ENCODE measurements around the gene PLEKHG5. TPM values are rescaled to one million over a fixed set of nuclear protein-coding genes. Genes with fewer than 3 reads are reported as not detected.
A peak's percentile ranks its signal among the peaks of the same experiment; 100 is the strongest.

The PLEKHG5 gene
- total RNA-seq, 1 experiment from 2014 or later = 32.3 TPM

DNA sequence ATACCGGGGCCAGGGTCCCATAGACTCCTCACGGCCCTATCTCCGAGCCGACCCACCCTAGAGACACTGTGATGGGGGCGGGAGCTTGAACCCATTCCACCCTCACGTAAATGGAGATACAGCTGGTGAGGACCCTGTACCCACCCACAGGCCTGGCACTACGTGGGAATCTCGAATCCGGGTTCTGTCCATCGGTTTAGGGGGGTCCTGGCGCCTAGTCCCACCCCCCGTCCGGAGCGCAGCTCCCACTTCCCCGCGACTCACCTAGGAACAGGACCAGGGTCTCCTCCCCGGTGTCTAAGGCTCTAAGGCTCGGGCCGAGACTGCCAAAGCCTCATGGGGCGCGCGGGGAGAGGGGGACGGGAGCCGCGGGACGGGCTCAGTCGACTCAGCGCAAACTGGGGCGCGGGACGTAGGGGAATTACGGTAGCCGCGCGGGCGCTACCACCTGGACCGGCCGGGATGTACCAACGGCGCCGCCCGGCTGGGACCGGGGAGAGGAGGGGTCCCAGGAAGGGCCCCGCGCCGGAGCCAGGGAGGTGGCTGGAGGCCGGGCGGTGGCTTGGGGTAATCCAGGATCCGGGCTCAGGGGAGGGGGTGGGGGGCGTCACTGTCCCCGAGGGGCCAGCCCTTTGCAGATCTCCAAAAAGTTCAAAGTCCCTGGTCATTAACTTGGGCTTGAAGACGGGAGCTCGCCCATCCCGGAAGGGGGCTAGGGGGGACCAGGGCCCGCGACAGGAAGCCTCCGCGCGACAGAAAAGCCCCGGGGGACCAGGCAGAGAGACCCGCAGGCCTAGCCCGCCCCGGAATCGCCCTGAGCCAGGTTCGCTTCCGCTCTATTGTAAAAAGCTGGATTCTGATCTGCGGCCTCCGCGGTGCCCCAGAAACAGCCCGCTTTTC, 1.0 kb downstream of the PLEKHG5 start:
- TF ChIP-seq, protein P1, sequence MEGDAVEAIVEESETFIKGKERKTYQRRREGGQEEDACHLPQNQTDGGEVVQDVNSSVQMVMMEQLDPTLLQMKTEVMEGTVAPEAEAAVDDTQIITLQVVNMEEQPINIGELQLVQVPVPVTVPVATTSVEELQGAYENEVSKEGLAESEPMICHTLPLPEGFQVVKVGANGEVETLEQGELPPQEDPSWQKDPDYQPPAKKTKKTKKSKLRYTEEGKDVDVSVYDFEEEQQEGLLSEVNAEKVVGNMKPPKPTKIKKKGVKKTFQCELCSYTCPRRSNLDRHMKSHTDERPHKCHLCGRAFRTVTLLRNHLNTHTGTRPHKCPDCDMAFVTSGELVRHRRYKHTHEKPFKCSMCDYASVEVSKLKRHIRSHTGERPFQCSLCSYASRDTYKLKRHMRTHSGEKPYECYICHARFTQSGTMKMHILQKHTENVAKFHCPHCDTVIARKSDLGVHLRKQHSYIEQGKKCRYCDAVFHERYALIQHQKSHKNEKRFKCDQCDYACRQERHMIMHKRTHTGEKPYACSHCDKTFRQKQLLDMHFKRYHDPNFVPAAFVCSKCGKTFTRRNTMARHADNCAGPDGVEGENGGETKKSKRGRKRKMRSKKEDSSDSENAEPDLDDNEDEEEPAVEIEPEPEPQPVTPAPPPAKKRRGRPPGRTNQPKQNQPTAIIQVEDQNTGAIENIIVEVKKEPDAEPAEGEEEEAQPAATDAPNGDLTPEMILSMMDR (IDR thresholded peaks at IDR 0.05; ENCODE audit: unreplicated experiment) = no peak
- peak overlapping the region; percentile 66 for H3K27ac Mint-ChIP-seq (ENCODE audit: low read depth, unreplicated experiment)
- peaks cover 39% of the 10 kb centered on the region for H3K4me1 Mint-ChIP-seq (ENCODE audit: insufficient read depth, unreplicated experiment)
- POLR2A ChIA-PET = interaction anchor here (0.6 to 6.3 kb wide), 19 partner anchors 11 to 272 kb away, joined by 3 to 63 read pairs (median 4); partner anchors contain the start of genes KLHL21, NOL9 and ZBTB48
- intact Hi-C loops (cut with micrococcal nuclease) = no loop called here
- H3K4me3 Mint-ChIP-seq (ENCODE audit: unreplicated experiment) = peak overlapping the region; percentile 77
- peaks cover 12% of the 10 kb centered on the region for H3K36me3 Mint-ChIP-seq (ENCODE audit: insufficient read depth, unreplicated experiment)
- TSS peak; percentile 78 for BruUV-seq (replicated peaks)
- CTCF ChIA-PET = interaction anchor here (0.6 to 4.9 kb wide), 24 partner anchors 8 to 249 kb away, joined by 3 to 26 read pairs (median 4); partner anchors contain the start of genes NOL9 and TAS1R1
- peak; percentile 82 for DNase-seq (ENCODE audit: unreplicated experiment)
- H3K27me3 Mint-ChIP-seq (ENCODE audit: insufficient read depth, unreplicated experiment) = no peaks in the 10 kb centered on the region
- no peaks in the 10 kb centered on the region for H3K9me3 Mint-ChIP-seq (ENCODE audit: unreplicated experiment)

DNA sequence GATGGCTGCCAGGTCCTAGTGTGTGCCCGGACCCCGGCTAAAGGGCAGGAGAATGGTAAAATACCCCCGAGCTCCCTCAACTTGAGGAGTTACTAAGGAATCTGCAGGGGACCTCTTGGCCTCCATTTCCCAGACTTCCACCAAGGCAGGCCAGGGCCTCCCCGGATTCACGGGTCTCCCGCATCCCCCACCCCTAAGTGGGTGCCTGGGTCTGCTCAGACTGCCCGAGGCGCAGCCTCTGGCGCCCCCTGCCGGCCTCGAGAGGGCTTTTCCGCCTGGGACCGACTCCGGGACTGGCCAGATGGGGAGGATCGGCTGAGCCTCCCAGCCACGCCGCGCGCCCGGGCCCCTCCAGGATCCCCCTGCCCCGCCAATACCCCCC, 1.7 kb downstream of the PLEKHG5 start:
- intact Hi-C loops (cut with micrococcal nuclease) = loop anchor here (10.0 kb wide), 1 partner anchor 155 kb away; no protein-coding TSS in a partner anchor
- TF ChIP-seq, protein P1 (IDR thresholded peaks at IDR 0.05; ENCODE audit: unreplicated experiment) = peak; percentile 97
- no peaks in the 10 kb centered on the region for H3K9me3 Mint-ChIP-seq (ENCODE audit: unreplicated experiment)
- H3K27me3 Mint-ChIP-seq (ENCODE audit: insufficient read depth, unreplicated experiment) = no peaks in the 10 kb centered on the region
- peak; percentile 78 for DNase-seq (ENCODE audit: unreplicated experiment)
- H3K4me1 Mint-ChIP-seq (ENCODE audit: insufficient read depth, unreplicated experiment) = peaks cover 38% of the 10 kb centered on the region
- H3K27ac Mint-ChIP-seq (ENCODE audit: low read depth, unreplicated experiment) = peak overlapping the region; percentile 66
- peaks cover 11% of the 10 kb centered on the region for H3K36me3 Mint-ChIP-seq (ENCODE audit: insufficient read depth, unreplicated experiment)
- CTCF ChIA-PET = interaction anchor here (0.6 to 4.9 kb wide), 20 partner anchors 9 to 146 kb away, joined by 3 to 26 read pairs (median 4); partner anchors contain the start of genes NOL9 and TAS1R1
- H3K4me3 Mint-ChIP-seq (ENCODE audit: unreplicated experiment) = peak overlapping the region; percentile 77
- POLR2A ChIA-PET = interaction anchor here (0.6 to 6.3 kb wide), 14 partner anchors 13 to 123 kb away, joined by 3 to 63 read pairs (median 10); partner anchors contain the start of genes ACOT7, KLHL21, NOL9 and ZBTB48
- no TSS peak for BruUV-seq (replicated peaks)

DNA sequence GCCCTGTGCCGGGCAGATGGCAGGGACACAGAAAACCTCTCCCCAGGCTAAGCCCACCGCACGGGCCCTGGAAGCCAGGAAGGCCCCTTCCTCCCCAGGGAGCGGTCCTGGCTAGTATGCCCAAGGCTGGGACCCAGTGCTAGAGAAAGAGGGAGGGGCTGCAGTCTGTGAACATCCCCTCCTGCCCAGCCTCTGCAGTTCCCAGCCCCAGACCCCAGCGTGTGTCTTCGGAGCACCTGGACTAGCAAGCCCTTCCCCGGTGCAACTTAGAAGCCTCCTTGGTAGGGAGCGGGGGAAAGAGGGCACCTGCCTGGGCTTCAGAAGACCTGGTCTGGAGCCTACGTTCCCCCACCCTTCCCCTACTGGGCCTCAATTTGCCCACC, 2.1 kb downstream of the PLEKHG5 start:
- no TSS peak for BruUV-seq (replicated peaks)
- DNase-seq (ENCODE audit: unreplicated experiment) = no peak
- no peaks in the 10 kb centered on the region for H3K9me3 Mint-ChIP-seq (ENCODE audit: unreplicated experiment)
- H3K27ac Mint-ChIP-seq (ENCODE audit: low read depth, unreplicated experiment) = peak overlapping the region; percentile 66
- peaks cover 38% of the 10 kb centered on the region for H3K4me1 Mint-ChIP-seq (ENCODE audit: insufficient read depth, unreplicated experiment)
- CTCF ChIA-PET = interaction anchor here (0.6 to 4.9 kb wide), 16 partner anchors 9 to 145 kb away, joined by 3 to 26 read pairs (median 4); partner anchors contain the start of genes NOL9 and TAS1R1
- peak overlapping the region; percentile 77 for H3K4me3 Mint-ChIP-seq (ENCODE audit: unreplicated experiment)
- POLR2A ChIA-PET = interaction anchor here (0.6 to 6.3 kb wide), 17 partner anchors 13 to 137 kb away, joined by 3 to 63 read pairs (median 5); partner anchors contain the start of genes ACOT7, KLHL21, NOL9 and ZBTB48
- peaks cover 7% of the 10 kb centered on the region for H3K36me3 Mint-ChIP-seq (ENCODE audit: insufficient read depth, unreplicated experiment)
- intact Hi-C loops (cut with micrococcal nuclease) = loop anchor here (10.0 kb wide), 1 partner anchor 155 kb away; no protein-coding TSS in a partner anchor
- H3K27me3 Mint-ChIP-seq (ENCODE audit: insufficient read depth, unreplicated experiment) = no peaks in the 10 kb centered on the region
- TF ChIP-seq, protein P1 (IDR thresholded peaks at IDR 0.05; ENCODE audit: unreplicated experiment) = no peak
